Measurements from ENCODE around the gene SLC38A3.

Gene SLC38A3

GRCh38 chr3:50171540-50172301 is 33.4 kb upstream of the SLC38A3 start:
- Histone ChIP-seq H3K9me3 (ENCODE audit: control insufficient read depth, low read depth, low read length) (no peaks in the 10 kb centered on the region), H3K4me1 (ENCODE audit: control insufficient read depth, low read depth, low read length) (peaks cover 8% of the 10 kb centered on the region), H3K9ac (ENCODE audit: low read length) (no peak overlapping the region), H3K4me3 (ENCODE audit: low read length) (no peak overlapping the region), H3K36me3 (ENCODE audit: control insufficient read depth, low read depth, low read length) (peaks cover 5% of the 10 kb centered on the region), H3K27ac (ENCODE audit: low read length) (no peak overlapping the region), H3K27me3 (ENCODE audit: control insufficient read depth, insufficient read depth, low read length) (no peaks in the 10 kb centered on the region)

DNA sequence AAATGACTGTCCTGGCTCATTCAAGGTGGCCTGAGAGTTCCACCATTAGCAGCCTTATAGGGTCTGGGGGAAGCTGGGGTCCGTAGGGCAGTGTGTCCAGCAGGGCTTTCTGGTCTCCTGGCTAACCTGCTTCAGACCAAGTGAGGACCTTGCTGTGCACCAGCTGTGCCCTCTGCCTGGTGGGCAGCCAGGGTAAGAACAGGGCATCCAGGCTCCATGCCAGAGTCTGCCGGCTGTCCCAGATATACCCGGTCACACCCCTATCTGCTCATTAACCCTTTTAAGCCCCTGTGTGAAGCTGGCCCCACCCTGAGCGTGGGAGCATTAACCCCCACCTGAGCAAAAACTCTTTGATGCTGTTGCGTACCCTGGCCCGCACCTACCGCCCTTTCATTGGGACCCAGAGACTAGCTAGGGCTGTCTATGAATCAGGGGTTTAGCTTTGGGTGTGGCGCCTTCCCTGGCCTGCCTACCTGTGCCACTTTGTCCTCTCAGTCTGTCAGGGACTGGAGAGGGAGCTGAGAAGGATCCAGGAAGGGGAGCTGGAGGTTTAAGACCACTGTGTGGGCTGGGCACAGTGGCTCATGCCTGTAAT is 32.3 kb upstream of the SLC38A3 start:
- Histone ChIP-seq H3K27ac (ENCODE audit: low read length) (no peak overlapping the region), H3K36me3 (ENCODE audit: control insufficient read depth, low read depth, low read length) (peaks cover 10% of the 10 kb centered on the region), H3K9me3 (ENCODE audit: control insufficient read depth, low read depth, low read length) (no peaks in the 10 kb centered on the region), H3K9ac (ENCODE audit: low read length) (no peak overlapping the region), H3K4me3 (ENCODE audit: low read length) (no peak overlapping the region), H3K4me1 (ENCODE audit: control insufficient read depth, low read depth, low read length) (peaks cover 3% of the 10 kb centered on the region), H3K27me3 (ENCODE audit: control insufficient read depth, insufficient read depth, low read length) (no peaks in the 10 kb centered on the region)

GRCh38 chr3:50173685-50174516 is 31.2 kb upstream of the SLC38A3 start:
- H3K9ac ChIP-seq (ENCODE audit: low read length): no peak overlapping the region
- no peaks in the 10 kb centered on the region for H3K4me1 ChIP-seq (ENCODE audit: control insufficient read depth, low read depth, low read length)
- H3K9me3 ChIP-seq (ENCODE audit: control insufficient read depth, low read depth, low read length): no peaks in the 10 kb centered on the region
- H3K36me3 ChIP-seq (ENCODE audit: control insufficient read depth, low read depth, low read length): peaks cover 10% of the 10 kb centered on the region
- H3K27ac ChIP-seq (ENCODE audit: low read length): no peak overlapping the region
- H3K27me3 ChIP-seq (ENCODE audit: control insufficient read depth, insufficient read depth, low read length): no peaks in the 10 kb centered on the region
- no peak overlapping the region for H3K4me3 ChIP-seq (ENCODE audit: low read length)

DNA sequence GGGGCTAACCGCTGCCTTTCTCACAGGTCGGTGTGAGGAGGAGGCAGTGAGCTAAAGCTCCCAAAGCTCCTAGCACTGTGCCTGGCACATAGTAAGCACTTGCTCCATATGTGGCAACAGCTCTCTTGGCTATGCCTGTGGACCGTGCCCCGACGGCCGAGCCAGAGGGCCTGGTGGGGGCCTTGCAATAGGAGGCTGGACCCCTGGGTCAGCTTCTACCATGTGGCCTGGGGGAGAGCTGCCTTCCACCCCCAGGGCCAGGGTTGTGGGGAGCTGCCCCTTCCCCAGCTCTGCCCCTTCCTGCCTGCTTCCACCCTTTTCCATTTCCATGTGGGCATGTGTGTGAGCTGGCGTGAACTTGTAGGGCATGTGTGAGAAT is 30.6 kb upstream of the SLC38A3 start:
- Histone ChIP-seq H3K9me3 (ENCODE audit: control insufficient read depth, low read depth, low read length) (no peaks in the 10 kb centered on the region), H3K9ac (ENCODE audit: low read length) (no peak overlapping the region), H3K4me1 (ENCODE audit: control insufficient read depth, low read depth, low read length) (no peaks in the 10 kb centered on the region), H3K4me3 (ENCODE audit: low read length) (no peak overlapping the region), H3K27ac (ENCODE audit: low read length) (no peak overlapping the region), H3K27me3 (ENCODE audit: control insufficient read depth, insufficient read depth, low read length) (no peaks in the 10 kb centered on the region), H3K36me3 (ENCODE audit: control insufficient read depth, low read depth, low read length) (peaks cover 10% of the 10 kb centered on the region)

GRCh38 chr3:50174947-50175524 is 30.0 kb upstream of the SLC38A3 start:
- H3K9me3 ChIP-seq (ENCODE audit: control insufficient read depth, low read depth, low read length): no peaks in the 10 kb centered on the region
- H3K4me1 ChIP-seq (ENCODE audit: control insufficient read depth, low read depth, low read length): no peaks in the 10 kb centered on the region
- H3K9ac ChIP-seq (ENCODE audit: low read length): no peak overlapping the region
- peaks cover 10% of the 10 kb centered on the region for H3K36me3 ChIP-seq (ENCODE audit: control insufficient read depth, low read depth, low read length)
- no peak overlapping the region for H3K4me3 ChIP-seq (ENCODE audit: low read length)
- H3K27ac ChIP-seq (ENCODE audit: low read length): no peak overlapping the region
- H3K27me3 ChIP-seq (ENCODE audit: control insufficient read depth, insufficient read depth, low read length): no peaks in the 10 kb centered on the region

DNA sequence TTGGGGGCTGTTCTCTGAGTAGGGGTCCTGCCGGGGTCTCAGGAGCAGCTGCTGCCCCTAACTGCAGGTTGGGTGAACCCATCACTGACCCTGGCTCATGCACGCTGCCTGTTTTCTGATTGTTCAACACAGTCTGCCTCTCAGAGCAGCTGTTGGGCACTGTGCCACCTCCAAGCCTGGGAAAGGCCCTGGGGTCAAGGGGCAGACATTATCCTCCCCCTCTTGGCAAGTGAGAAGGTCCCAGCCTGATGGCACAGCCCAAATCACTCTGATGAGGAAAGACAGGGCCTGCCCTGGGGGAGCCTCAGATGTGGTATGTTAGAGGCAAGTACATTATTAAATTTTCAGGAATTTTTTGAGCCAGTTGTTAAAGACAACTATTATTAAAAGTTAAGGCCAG is 27.7 kb upstream of the SLC38A3 start:
- Histone ChIP-seq H3K36me3 (ENCODE audit: control insufficient read depth, low read depth, low read length) (peaks cover 10% of the 10 kb centered on the region), H3K9me3 (ENCODE audit: control insufficient read depth, low read depth, low read length) (no peaks in the 10 kb centered on the region), H3K4me3 (ENCODE audit: low read length) (no peak overlapping the region), H3K9ac (ENCODE audit: low read length) (no peak overlapping the region), H3K4me1 (ENCODE audit: control insufficient read depth, low read depth, low read length) (no peaks in the 10 kb centered on the region), H3K27ac (ENCODE audit: low read length) (no peak overlapping the region), H3K27me3 (ENCODE audit: control insufficient read depth, insufficient read depth, low read length) (no peaks in the 10 kb centered on the region)

DNA sequence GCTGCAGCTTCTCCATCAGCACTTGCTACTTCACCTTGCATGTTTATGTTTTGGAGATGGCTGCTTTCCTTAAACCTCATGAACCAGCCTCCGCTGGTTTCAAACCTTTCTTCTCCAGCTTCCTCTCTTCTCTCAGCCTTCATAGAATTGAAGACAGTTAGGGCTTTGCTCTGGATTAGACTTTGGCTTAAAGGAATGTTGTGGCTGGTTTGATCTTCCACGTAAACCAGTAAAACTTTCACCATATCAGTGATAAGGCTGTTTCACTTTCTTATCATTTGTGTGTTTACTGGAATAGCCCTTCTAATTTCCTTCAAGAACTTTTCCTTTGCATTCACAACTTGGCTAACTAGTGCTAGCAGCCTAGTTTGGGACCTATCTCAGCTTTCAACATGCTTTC is 25.4 kb upstream of the SLC38A3 start:
- H3K9ac ChIP-seq (ENCODE audit: low read length): no peak overlapping the region
- H3K9me3 ChIP-seq (ENCODE audit: control insufficient read depth, low read depth, low read length): no peaks in the 10 kb centered on the region
- peaks cover 9% of the 10 kb centered on the region for H3K36me3 ChIP-seq (ENCODE audit: control insufficient read depth, low read depth, low read length)
- H3K27me3 ChIP-seq (ENCODE audit: control insufficient read depth, insufficient read depth, low read length): no peaks in the 10 kb centered on the region
- H3K27ac ChIP-seq (ENCODE audit: low read length): no peak overlapping the region
- H3K4me3 ChIP-seq (ENCODE audit: low read length): no peak overlapping the region
- H3K4me1 ChIP-seq (ENCODE audit: control insufficient read depth, low read depth, low read length): no peaks in the 10 kb centered on the region

DNA sequence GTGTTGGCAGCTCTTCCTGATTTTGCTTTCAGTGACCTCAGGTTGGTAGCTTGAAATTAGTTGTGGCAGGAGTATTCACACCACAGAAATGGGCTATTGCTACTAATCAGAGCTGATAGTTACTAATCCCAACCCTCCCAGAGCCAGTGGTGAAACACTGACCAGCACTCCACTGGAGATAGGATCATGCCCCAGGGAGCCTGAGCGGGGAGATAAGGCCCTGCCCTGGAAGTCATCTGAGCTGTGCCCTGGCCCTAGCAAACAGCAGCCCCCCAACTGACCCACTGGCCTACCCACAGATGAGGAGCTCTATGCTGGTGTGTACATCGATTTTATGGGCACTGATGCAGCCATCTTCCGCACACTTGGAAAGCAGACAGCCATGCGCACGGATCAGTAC is 23.1 kb upstream of the SLC38A3 start:
- H3K4me1 ChIP-seq (ENCODE audit: control insufficient read depth, low read depth, low read length): no peaks in the 10 kb centered on the region
- no peaks in the 10 kb centered on the region for H3K9me3 ChIP-seq (ENCODE audit: control insufficient read depth, low read depth, low read length)
- H3K27ac ChIP-seq (ENCODE audit: low read length): no peak overlapping the region
- H3K9ac ChIP-seq (ENCODE audit: low read length): no peak overlapping the region
- no peak overlapping the region for H3K4me3 ChIP-seq (ENCODE audit: low read length)
- H3K27me3 ChIP-seq (ENCODE audit: control insufficient read depth, insufficient read depth, low read length): no peaks in the 10 kb centered on the region
- H3K36me3 ChIP-seq (ENCODE audit: control insufficient read depth, low read depth, low read length): peaks cover 11% of the 10 kb centered on the region

DNA sequence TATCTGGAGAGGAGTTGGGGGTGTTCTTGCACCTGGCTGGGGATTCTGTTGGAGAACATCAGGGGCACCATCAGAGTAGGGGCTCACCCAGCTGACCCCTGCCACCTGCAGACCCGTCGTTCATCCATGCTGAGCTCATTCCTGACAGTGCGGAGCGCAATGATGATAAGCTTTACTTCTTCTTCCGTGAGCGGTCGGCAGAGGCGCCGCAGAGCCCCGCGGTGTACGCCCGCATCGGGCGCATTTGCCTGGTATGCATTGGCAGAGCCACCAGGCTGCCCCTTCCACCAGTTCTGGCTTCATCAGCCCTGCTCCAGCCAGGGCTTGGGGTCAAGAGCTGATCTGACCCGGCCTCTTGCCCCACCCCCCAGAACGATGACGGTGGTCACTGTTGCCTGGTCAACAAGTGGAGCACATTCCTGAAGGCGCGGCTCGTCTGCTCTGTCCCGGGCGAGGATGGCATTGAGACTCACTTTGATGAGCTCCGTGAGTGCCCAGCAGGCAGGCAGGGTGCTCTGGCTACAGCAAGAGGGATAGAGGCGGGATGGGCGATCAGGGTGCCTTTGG is 22.5 kb upstream of the SLC38A3 start:
- H3K27me3 ChIP-seq (ENCODE audit: control insufficient read depth, insufficient read depth, low read length): no peaks in the 10 kb centered on the region
- no peak overlapping the region for H3K27ac ChIP-seq (ENCODE audit: low read length)
- H3K36me3 ChIP-seq (ENCODE audit: control insufficient read depth, low read depth, low read length): peaks cover 7% of the 10 kb centered on the region
- H3K4me1 ChIP-seq (ENCODE audit: control insufficient read depth, low read depth, low read length): no peaks in the 10 kb centered on the region
- no peaks in the 10 kb centered on the region for H3K9me3 ChIP-seq (ENCODE audit: control insufficient read depth, low read depth, low read length)
- no peak overlapping the region for H3K9ac ChIP-seq (ENCODE audit: low read length)
- H3K4me3 ChIP-seq (ENCODE audit: low read length): no peak overlapping the region

- no peaks in the 10 kb centered on the region for H3K27me3 ChIP-seq (ENCODE audit: control insufficient read depth, insufficient read depth, low read length)
- H3K9ac ChIP-seq (ENCODE audit: low read length): no peak overlapping the region
- no peak overlapping the region for H3K27ac ChIP-seq (ENCODE audit: low read length)
- H3K36me3 ChIP-seq (ENCODE audit: control insufficient read depth, low read depth, low read length): peaks cover 7% of the 10 kb centered on the region
- no peak overlapping the region for H3K4me3 ChIP-seq (ENCODE audit: low read length)
- H3K9me3 ChIP-seq (ENCODE audit: control insufficient read depth, low read depth, low read length): no peaks in the 10 kb centered on the region
- no peaks in the 10 kb centered on the region for H3K4me1 ChIP-seq (ENCODE audit: control insufficient read depth, low read depth, low read length)
Measured at GRCh38 chr3:50183755-50184154, 21.3 kb upstream of the SLC38A3 start.

DNA sequence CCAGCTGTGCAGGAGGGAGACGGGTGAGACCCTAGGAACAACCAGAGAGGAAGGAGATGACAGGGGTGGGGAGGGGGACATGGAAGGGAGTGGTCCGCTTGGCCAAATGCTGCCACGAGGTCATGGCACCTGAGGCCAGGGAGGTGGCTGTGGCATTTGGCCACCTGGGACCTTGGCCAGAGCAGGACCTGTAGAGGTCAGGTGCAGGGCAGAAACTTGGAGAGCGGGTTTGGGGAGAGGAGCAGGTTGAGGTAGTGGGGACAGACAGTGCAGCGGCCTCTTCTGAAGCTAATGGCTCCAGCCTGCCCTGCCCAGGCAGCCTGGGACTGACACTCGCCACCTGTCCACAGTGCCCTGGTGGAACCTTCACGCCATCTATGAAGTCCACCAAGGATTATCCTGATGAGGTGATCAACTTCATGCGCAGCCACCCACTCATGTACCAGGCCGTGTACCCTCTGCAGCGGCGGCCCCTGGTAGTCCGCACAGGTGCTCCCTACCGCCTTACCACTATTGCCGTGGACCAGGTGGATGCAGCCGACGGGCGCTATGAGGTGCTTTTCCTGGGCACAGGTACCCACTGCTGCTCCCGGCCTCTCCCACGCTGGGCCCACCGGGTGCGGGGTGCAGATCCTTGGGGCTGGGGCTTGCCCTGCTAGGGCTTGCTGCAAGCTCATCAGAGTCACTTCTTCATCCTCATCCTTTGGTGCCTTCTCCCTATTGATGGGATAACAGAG is 20.7 kb upstream of the SLC38A3 start:
- Histone ChIP-seq H3K9me3 (ENCODE audit: control insufficient read depth, low read depth, low read length) (no peaks in the 10 kb centered on the region), H3K36me3 (ENCODE audit: control insufficient read depth, low read depth, low read length) (peaks cover 7% of the 10 kb centered on the region), H3K4me3 (ENCODE audit: low read length) (no peak overlapping the region), H3K27ac (ENCODE audit: low read length) (no peak overlapping the region), H3K9ac (ENCODE audit: low read length) (no peak overlapping the region), H3K4me1 (ENCODE audit: control insufficient read depth, low read depth, low read length) (no peaks in the 10 kb centered on the region), H3K27me3 (ENCODE audit: control insufficient read depth, insufficient read depth, low read length) (no peaks in the 10 kb centered on the region)
